ELR (cell line): ENCODE data around the gene EPHA1.
"Not testable (repeated sequence)": the region's sequence is repeated elsewhere in the genome, so short reads cannot be mapped to it uniquely, and the experiment has no call there.

Experiments
- DNase-seq: peaks from one replicate; pipeline ENCODE4 v3.0.0-alpha.2; 2015; ENCODE audit warnings: low read depth

The EPHA1 gene

DNA sequence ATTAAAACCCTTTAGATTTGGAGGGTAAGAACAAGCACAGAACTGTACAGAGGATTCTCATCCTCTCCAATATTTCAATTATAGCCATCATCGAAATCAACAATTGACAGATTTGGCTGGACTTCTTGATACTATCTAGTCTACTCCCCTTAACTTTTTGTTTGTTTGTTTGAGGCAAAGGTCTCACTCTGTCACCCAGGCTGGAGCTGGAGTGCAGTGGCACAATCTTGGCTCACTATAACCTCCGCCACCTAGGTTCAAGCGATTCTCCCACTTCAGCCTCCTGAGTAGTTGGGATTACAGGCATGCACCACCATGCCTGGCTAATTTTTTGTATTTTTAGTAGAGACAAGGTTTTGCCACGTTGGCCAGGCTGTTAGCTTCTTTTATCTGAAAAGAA lies 6.4 kb downstream of the EPHA1 start:
- DNase-seq, result not testable (repeated sequence)

- DNase-seq, result no peak
Observed at GRCh38 chr7:143401265-143401664, 7.4 kb downstream of the EPHA1 start.

DNA sequence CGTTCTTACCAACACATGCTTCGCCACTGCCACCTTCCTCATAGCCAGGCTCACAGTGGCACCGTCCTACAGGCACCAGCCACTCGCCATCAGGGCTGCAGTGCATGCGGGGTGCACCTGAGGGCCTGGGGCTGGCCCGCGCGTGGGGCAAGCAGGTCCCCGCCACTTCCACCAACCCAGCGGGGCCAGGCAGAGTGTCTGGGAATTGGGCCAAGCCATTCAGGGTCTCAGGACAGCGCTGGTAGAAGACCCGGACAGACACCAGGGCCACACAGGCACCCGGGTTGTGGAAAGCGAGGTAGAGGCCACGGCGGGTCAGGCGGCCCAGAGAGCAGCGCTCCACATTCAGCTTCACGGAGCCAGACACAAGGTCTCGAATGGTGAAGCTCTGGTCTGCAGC lies 9.0 kb downstream of the EPHA1 start:
- DNase-seq, result no peak

DNA sequence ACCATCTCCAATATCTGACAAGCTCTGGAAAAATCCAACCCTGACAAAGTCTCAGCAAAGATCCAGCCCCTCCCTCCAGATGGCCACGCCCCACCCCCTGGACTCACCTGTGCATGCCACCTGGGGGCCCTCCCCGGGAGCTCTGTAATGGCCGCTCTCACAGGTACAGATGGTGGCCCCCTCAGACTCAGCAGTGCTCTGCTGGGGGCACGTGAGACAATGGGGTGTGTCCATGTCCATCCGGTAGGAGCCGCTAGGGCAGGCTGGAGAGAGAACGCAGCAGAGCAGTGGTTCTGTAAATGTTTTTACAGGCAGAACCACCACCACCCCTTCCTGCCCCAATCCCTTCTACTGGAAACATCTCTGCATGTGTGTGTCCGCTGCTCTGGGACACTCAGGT lies 9.5 kb downstream of the EPHA1 start:
- no peak for DNase-seq

DNA sequence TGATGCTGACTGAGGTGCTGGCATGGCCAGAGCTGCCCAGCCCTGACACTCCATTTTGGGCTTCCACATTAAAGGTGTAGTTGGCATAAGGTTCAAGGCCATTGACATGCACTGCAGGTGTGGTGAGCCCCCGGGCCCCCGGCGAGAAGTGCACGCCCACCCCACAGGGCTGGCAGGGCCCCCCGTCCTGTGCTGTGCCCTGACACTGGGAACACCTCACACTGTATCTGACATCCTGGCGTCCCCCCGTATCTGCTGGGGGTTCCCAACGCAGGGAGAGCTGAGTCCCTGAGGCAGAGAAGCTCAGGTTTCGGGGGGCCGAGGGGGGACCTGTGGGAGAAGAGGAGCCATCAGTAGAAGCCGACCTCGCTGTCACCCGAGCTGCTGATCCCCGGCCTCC lies 10.0 kb downstream of the EPHA1 start:
- no peak for DNase-seq

- no peak for DNase-seq
Observed at GRCh38 chr7:143397710-143398530, 10.7 kb downstream of the EPHA1 start.

DNA sequence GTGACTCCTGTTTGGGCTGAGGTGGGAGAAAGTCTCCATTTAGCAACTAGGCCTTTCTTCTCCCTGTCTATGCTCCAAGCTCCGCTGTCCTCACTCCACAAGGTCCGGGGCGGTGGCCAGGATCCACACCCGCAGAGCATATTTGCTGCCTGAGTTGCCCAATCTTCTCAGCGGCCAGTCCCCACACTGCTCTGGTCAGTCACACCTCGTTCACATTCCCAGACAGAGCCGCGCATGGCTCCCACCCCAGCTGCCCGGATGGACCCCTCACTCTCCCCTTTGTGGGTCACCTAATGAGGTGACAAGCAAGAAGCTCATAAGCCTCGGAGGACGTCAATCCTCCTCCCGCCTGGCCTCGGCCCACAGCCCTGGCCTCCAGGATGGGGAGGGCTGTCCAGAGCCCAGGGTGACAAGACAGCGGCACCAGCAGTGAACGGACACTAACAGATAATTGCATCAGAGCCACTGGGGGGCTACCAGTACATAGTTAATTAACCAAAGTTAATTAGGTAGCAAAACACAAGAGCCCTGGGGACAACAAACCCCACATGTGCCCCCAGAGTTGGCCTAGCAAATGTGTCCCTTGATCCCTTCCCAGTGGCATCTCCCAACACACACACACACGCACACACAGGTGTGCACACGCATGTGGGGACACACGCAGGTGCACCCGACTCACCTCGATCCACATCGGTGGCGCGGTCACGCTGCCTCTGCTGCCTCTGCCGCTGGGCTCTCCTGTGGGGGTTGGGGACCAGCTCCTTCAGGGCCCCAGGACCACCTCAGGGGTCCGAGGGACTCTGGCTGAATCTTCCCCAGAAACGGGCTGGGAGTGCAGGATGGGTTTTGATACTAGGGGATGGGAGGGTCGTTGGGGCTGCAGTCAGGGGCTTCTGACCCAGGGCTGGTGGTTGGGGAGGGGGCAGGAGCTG lies 11.8 kb downstream of the EPHA1 start:
- no peak for DNase-seq

DNA sequence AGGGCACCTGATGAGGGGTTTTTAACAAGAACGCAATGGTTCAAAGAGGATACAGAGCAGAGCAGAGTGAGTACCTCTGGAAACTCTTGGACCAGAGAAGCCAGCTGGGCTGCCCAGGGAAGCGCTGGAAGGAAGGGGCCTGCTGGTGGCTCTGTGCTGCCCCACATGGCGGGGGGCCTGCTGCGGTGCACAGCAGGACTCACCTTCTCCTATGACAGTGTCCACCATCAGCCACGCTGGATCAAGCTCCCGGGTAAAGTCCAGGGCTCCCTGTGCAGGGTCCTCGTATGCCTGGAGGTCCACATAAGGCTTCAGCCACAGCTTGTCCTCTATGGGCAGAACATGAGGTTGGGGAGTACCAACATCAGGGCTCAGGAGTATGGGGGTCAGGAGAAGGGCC lies 12.5 kb downstream of the EPHA1 start:
- DNase-seq, result no peak

GRCh38 chr7:143395187-143396149 lies 13.2 kb downstream of the EPHA1 start:
- DNase-seq, result peak; percentile 36

DNA sequence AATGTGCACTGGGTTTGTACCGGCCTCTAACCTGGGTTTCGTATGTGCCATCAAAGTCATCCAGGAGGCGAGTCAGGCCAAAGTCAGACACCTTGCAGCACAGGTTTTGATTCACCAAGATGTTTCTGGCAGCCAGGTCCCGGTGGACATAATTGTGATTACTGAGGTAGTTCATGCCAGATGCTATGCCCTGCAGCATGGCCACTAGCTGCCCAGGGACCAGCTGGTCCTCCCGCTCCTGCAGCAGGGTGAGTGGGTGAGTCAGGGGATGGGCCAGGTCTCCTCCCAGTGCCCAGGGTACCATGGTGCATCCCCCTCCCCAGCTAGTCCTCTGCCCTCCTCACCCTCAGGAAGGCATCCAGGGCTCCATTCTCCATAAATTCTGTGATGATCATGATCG lies 13.9 kb downstream of the EPHA1 start:
- no peak for DNase-seq

DNA sequence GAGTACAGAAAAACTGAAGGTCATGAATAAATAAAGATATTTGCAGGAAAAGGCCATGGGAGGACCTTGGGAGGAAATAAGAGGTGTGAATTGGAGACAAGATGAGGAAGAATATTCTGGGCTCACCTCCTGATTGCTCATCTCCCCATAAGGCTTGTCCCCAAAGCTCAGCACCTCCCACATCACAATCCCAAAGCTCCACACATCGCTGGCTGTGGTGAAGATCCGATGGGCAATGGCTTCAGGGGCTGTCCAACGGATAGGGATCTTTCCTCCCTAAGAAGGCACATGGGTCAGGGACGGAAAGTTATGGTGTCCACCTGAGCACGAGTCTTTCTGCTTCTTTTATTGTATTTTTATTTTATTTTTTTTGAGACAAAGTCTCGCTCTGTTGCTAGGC lies 14.6 kb downstream of the EPHA1 start:
- no peak for DNase-seq

DNA sequence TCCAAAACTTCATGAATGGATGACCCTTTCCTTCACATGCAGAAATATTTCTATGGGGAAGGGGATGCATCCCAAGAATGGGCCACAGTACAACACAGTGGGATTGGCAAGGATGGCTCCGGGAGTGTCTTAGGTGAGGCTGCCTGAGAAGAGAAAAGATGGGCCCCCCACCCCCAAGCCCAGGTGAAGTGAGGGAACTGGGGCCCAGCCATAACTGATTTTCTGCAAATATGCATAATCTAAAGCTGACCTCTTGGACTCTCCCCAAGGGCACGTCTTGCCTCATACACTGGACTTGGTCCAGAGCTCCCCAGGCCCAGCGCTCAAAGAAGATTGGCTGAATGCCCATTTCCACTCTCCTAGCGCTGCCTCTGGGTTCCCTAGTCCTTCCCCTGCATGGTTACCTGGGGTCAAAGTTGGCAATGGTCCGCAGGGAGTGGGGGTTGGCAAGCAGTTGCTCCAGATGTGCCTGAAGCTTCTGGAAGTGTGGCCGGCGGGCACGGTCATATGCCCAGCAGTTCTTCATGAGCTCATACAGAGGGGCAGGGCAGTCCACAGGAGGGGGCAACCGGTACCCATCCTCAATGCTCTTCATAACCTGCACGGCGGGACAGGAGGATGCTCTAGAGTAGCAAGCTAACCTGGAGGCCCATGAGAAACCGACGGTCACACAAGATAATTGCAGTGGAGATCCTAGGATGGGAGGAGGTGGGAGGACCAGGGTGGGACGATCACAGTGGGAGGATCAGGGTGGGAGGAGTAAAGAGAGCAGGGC lies 15.2 kb downstream of the EPHA1 start:
- no peak for DNase-seq

- DNase-seq, result no peak
Observed at GRCh38 chr7:143392875-143393266, 15.8 kb downstream of the EPHA1 start.

DNA sequence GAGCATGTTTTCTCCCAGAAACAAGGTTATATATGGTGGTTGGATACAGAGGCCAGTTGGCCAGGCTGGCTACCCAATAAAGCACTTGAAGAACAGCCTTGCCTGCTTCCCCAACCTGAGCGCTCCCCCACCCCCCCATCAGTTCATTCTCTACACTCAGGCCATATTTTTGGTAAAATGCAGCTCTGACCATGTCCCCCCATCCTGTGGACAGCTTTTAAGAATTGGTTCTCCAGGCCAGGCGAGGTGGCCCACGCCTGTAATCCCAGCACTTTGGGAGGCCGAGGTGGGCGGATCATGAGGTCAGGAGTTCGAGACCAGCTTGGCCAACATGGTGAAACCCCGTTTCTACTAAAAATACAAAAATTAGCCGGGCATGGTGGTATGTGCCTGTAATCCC lies 16.2 kb downstream of the EPHA1 start:
- DNase-seq, result not testable (repeated sequence)

DNA sequence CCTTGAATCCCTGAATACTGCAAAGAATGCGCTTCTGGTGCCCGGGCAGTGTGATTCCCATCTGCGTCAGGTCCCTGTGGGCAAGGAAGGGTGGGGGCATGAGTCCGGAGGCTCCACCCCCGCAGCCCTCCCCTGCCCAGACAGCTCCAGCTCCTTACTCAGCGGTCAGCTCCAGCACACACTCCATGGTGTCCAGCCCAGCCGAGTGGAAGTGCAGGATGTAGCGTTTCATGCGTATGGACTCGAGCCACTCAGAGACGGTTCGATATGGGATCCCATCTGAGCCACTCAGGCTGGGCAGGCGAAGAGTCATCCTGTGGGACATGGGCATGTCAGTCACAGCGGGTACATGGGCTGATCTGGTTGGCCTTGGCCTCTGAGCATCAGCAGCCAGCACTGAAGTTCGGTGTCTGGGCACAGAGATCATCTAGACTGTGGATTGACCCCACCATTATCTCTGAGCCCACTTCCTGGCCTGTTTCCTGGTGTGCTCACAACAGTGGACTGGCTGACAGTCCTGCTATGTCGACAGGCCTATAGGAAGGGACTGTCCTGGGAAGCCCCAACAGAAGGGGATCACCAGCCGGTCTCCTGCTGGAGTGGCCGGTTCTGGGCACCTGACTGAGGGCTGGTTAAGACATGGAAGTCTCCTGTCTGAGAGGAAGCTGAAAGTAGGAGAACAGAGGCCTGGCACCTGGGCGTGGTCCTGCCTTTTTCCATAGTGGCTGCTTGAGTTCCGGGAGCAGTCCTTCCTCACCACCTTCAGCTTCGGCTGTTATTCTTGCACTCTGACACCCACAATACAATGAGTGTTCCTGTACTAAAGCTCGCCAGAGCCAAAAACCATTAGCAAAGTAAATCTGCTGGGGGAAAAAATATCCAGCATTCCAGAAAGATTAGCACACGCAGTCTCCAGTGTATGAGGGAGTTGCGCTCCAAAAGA lies 16.9 kb downstream of the EPHA1 start:
- DNase-seq, result peak; percentile 56

DNA sequence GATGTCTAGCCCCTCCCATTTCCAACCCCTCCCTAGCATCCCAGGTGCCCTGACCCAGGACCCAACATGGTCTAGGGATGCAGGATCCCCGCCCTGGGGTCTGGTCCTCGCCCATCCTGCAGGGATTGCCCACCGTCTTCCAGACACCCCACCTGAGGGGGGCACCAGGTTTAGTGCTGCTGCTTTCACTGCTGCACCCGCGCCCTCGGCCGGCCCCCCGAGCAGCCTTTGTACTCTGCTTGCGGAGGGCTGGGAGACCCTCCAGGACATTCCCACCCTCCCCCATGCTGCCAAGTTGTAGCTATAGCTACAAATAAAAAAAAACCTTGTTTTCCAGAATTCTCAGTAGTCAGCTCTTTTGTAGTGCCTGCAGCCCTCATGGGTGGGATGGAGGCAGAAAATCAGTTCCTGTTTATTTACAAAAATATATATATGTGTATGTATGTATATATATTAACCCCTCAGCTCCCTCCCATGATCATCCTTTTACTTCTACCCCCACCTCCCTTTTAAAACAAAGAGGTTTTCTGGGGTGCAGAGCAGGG lies 17.8 kb downstream of the EPHA1 start:
- DNase-seq, result no peak

GRCh38 chr7:143390104-143390772 lies 18.4 kb downstream of the EPHA1 start:
- no peak for DNase-seq

- DNase-seq, result no peak
Observed at GRCh38 chr7:143389316-143390103, 19.1 kb downstream of the EPHA1 start.
